Type B pancreatic cell (in vitro differentiated cells): ENCODE results near the gene HHAT. TPM values are rescaled to one million over a fixed set of nuclear protein-coding genes. Genes with fewer than 3 reads are reported as not detected.
A peak's percentile ranks its signal among the peaks of the same experiment; 100 is the strongest.

Source experiments
- DNase-seq: peaks from one replicate; pipeline ENCODE4 v3.0.0; 2021; ENCODE audit warnings: mixed read lengths; ENCODE audit not compliant: unreplicated experiment; ENCODE audit errors: extremely low spot score
- H3K27ac Mint-ChIP-seq: 2 replicates; pipeline ENCODE4 v1.8.0; 2021; ENCODE audit warnings: mild to moderate bottlenecking, mixed read lengths
- H3K27me3 Mint-ChIP-seq: 2 replicates; pipeline ENCODE4 v1.8.0; 2021; ENCODE audit warnings: mixed read lengths
- H3K36me3 Mint-ChIP-seq: 2 replicates; pipeline ENCODE4 v1.8.0; 2021; ENCODE audit warnings: mixed read lengths
- H3K4me1 Mint-ChIP-seq: one replicate; pipeline ENCODE4 v1.8.0; 2021; ENCODE audit warnings: mixed read lengths; ENCODE audit not compliant: unreplicated experiment
- H3K4me3 Mint-ChIP-seq: 2 replicates; pipeline ENCODE4 v1.8.0; 2021; ENCODE audit warnings: mild to moderate bottlenecking, mixed read lengths
- H3K9me3 Mint-ChIP-seq: 2 replicates; pipeline ENCODE4 v1.8.0; 2021; ENCODE audit warnings: mixed read lengths
- total RNA-seq: library from RNA; stranded (reverse); gene quantifications from 2 replicates; pipeline ENCODE4 v1.2.1, GENCODE V29; 2021; ENCODE audit warnings: low replicate concordance
- TF ChIP-seq, protein P1 (sequence below): fragments of 200-600 bp; sonication (generic); conservative IDR thresholded peaks from 2 replicates; pipeline ENCODE4 v1.5.0; 2021; ENCODE audit warnings: antibody characterized with exemption, mild to moderate bottlenecking

HHAT gene
- total RNA-seq, 1 donor from 2014 or later, result 9.0 TPM

GRCh38 chr1:210446479-210446878, 117.8 kb downstream of the HHAT start:
- DNase-seq, result no peak

DNA sequence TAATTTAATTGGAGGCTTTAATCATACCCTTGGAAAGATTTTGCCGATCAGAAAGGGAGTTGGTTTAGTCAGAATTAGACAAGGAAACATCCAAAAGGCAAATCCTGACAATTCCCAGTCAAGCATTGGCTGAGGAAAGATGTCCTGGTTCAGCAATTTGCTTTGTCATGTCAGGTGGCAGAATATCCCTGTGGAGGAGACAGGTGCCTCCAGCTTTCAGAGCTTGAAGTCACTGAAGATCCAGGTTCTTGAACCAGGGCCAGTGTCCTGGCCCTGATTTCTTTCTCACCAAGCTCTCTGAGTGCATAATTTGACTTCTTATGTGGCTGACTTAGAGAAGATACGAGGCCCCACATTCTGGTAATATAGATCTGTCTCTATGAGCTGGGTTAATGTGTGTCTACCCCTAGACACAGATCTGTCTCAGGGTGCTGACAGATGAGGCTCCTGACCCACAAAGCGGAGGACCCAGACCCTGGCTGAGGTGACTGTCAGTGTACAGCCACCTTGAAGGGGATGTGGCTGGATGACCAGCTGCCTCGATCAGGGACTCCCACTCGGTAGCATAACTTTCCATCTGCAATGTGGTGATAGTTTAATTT, 118.9 kb downstream of the HHAT start:
- no peak for DNase-seq
- Mint-ChIP-seq H3K9me3 (no peaks in the 10 kb centered on the region), H3K36me3 (no peaks in the 10 kb centered on the region), H3K27me3 (peaks cover 5% of the 10 kb centered on the region), H3K4me1 (peaks cover 5% of the 10 kb centered on the region), H3K27ac (no peak overlapping the region), H3K4me3 (no peak overlapping the region)
- TF ChIP-seq, protein P1, sequence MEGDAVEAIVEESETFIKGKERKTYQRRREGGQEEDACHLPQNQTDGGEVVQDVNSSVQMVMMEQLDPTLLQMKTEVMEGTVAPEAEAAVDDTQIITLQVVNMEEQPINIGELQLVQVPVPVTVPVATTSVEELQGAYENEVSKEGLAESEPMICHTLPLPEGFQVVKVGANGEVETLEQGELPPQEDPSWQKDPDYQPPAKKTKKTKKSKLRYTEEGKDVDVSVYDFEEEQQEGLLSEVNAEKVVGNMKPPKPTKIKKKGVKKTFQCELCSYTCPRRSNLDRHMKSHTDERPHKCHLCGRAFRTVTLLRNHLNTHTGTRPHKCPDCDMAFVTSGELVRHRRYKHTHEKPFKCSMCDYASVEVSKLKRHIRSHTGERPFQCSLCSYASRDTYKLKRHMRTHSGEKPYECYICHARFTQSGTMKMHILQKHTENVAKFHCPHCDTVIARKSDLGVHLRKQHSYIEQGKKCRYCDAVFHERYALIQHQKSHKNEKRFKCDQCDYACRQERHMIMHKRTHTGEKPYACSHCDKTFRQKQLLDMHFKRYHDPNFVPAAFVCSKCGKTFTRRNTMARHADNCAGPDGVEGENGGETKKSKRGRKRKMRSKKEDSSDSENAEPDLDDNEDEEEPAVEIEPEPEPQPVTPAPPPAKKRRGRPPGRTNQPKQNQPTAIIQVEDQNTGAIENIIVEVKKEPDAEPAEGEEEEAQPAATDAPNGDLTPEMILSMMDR, result no peak

More at GRCh38 chr1:210446479-210446878, 117.8 kb downstream of the HHAT start:
- peaks cover 3% of the 10 kb centered on the region for H3K27me3 Mint-ChIP-seq
- H3K4me1 Mint-ChIP-seq, result peaks cover 5% of the 10 kb centered on the region
- TF ChIP-seq, protein P1, result no peak
- H3K27ac Mint-ChIP-seq, result no peak overlapping the region
- H3K9me3 Mint-ChIP-seq, result no peaks in the 10 kb centered on the region
- no peaks in the 10 kb centered on the region for H3K36me3 Mint-ChIP-seq
- H3K4me3 Mint-ChIP-seq, result no peak overlapping the region

GRCh38 chr1:210448297-210448892, 119.7 kb downstream of the HHAT start:
- Mint-ChIP-seq H3K4me3 (no peak overlapping the region), H3K36me3 (no peaks in the 10 kb centered on the region), H3K27me3 (peaks cover 6% of the 10 kb centered on the region), H3K4me1 (peaks cover 5% of the 10 kb centered on the region), H3K9me3 (no peaks in the 10 kb centered on the region), H3K27ac (no peak overlapping the region)
- no peak for DNase-seq
- TF ChIP-seq, protein P1, result peak; percentile 87

- Mint-ChIP-seq H3K27me3 (peaks cover 2% of the 10 kb centered on the region), H3K4me3 (no peak overlapping the region), H3K9me3 (no peaks in the 10 kb centered on the region), H3K27ac (no peak overlapping the region), H3K4me1 (no peaks in the 10 kb centered on the region), H3K36me3 (no peaks in the 10 kb centered on the region)
- DNase-seq, result no peak
- TF ChIP-seq, protein P1, result no peak
These were observed 127.3 kb downstream of the HHAT start for GRCh38 chr1:210455840-210456603.

- TF ChIP-seq, protein P1, result no peak
- H3K27ac Mint-ChIP-seq, result no peak overlapping the region
These were observed 128.1 kb downstream of the HHAT start for GRCh38 chr1:210456731-210457255.

More at GRCh38 chr1:210456731-210457255, 128.1 kb downstream of the HHAT start:
- peaks cover 2% of the 10 kb centered on the region for H3K27me3 Mint-ChIP-seq
- no peaks in the 10 kb centered on the region for H3K36me3 Mint-ChIP-seq
- no peak for DNase-seq
- H3K9me3 Mint-ChIP-seq, result no peaks in the 10 kb centered on the region
- no peaks in the 10 kb centered on the region for H3K4me1 Mint-ChIP-seq
- H3K4me3 Mint-ChIP-seq, result no peak overlapping the region
